Gastrocnemius medialis (tissue), 4 donors: Measurements from ENCODE around the gene TLR2. TPM values are rescaled to one million over a fixed set of nuclear protein-coding genes. Genes with fewer than 3 reads are reported as not detected.

Experiments
- ATAC-seq, 2 donors: fragments of 150-250 bp; one replicate each; pipeline ENCODE4 v1.9.1; 2016
- DNase-seq, 2 donors: peaks; one replicate each; pipeline ENCODE4 v3.0.0-alpha.2; 2019
- H3K27ac ChIP-seq, 4 donors: fragments of 200-600 bp; sonication (generic); 1 replicate in 1 of 4; 2 replicates in 3 of 4; pipeline ENCODE4 v1.5.1; 2016 to 2018; ENCODE audit warnings: mild to moderate bottlenecking in 2 of 4, moderate library complexity in 1 of 4
- H3K27me3 ChIP-seq, 3 donors: fragments of 200-600 bp; sonication (generic) in 2 of 3; 1 replicate in 1 of 3; 2 replicates in 2 of 3; pipeline versions ENCODE4 v1.5.1 to v1.6.0; 2016 to 2019; ENCODE audit warnings: mild to moderate bottlenecking in 1 of 3, moderate library complexity in 1 of 3
- H3K36me3 ChIP-seq, 2 donors: fragments of 200-600 bp; sonication (generic) in 1 of 2; one replicate each; pipeline ENCODE4 v1.5.1; 2017 to 2018
- H3K4me1 ChIP-seq, 2 donors: fragments of 200-600 bp; sonication (generic) in 1 of 2; one replicate each; pipeline ENCODE4 v1.5.1; 2016 to 2017; ENCODE audit warnings: mild to moderate bottlenecking in 2 of 2
- H3K4me3 ChIP-seq, 4 donors: fragments of 200-600 bp; sonication (generic) in 3 of 4; 1 replicate in 1 of 4; 2 replicates in 3 of 4; pipeline ENCODE4 v1.5.1; 2016 to 2019; ENCODE audit warnings: mild to moderate bottlenecking in 2 of 4
- H3K9me3 ChIP-seq, 3 donors: fragments of 200-600 bp; sonication (generic) in 2 of 3; 1 replicate in 1 of 3; 2 replicates in 2 of 3; pipeline ENCODE4 v1.5.1; 2016 to 2019
- CTCF ChIP-seq, 5 experiments: fragments of 450-650 bp in 3 of 5; fragments of 200-600 bp in 2 of 5; sonication (generic) in 2 of 5; IDR thresholded peaks in 4 of 5; conservative IDR thresholded peaks in 1 of 5; 1 replicate in 4 of 5; 2 replicates in 1 of 5; pipeline ENCODE4 v1.5.1; 2016 to 2019; ENCODE audit warnings: antibody characterized with exemption in 5 of 5, mild to moderate bottlenecking in 3 of 5, moderate library complexity in 3 of 5
- POLR2A ChIP-seq, 2 donors: fragments of 450-650 bp; IDR thresholded peaks; one replicate each; pipeline ENCODE4 v1.6.1; 2017; ENCODE audit warnings: antibody characterized with exemption in 2 of 2, mild to moderate bottlenecking in 2 of 2, moderate library complexity in 2 of 2
- in situ Hi-C, 4 donors: fragments of 200-750 bp; cut with MboI; loops; one replicate each; pipeline versions ENCODE4 v1.15.0 to v1.8.0; 2017; ENCODE audit warnings: low sequenced_read_pairs in 4 of 4
- intact Hi-C: fragments of 100-400 bp; cut with DNase I; formaldehyde crosslinking; loops from one replicate; pipeline ENCODE4 v1.15.1; 2023; ENCODE audit warnings: low total_unique reads
- total RNA-seq, 4 donors: library from RNA; depleted of rRNA; stranded (reverse); fragments of >200 nt; gene quantifications; one replicate each; pipeline versions ENCODE4 v1.1.0 to v1.2.3, GENCODE V29; 2016

The TLR2 gene
- total RNA-seq, result 1 to 10 TPM; 2.7 to 7.5 (median 4.1) TPM

- Histone ChIP-seq H3K27ac (peak within 1 kb of the TSS in 1 of 4 donors; percentile 13), H3K9me3 (no peaks in the 10 kb centered on the region), H3K27me3 (peaks cover 23 to 38% (median 31%) of the 10 kb centered on the region in 3 donors), H3K36me3 (no peaks in the 10 kb centered on the region), H3K4me3 (peak within 1 kb of the TSS; percentile 60 to 73 (median 64)), H3K4me1 (peaks cover 4 to 12% of the 10 kb centered on the region in 2 donors)
- in situ Hi-C loops (no loop called here), intact Hi-C loops (no loop called here)
- DNase-seq (peak; percentile 24 to 31), ATAC-seq (peak in 1 of 2 donors; percentile 44)
- TF ChIP-seq POLR2A (IDR thresholded peaks at IDR 0.05) (no peak), CTCF (IDR thresholded peaks at IDR 0.05 in 4 of 5, conservative IDR thresholded peaks at IDR 0.05 in 1 of 5) (no peak)
Observed at GRCh38 chr4:153684182-153684970, at the start of gene TLR2. Gene TLR2, plus strand, starts transcription at chr4:153684280. Its CDS starts 18,628 bp downstream, at chr4:153702908.

GRCh38 chr4:153634738-153635353 lies 49.2 kb upstream of the TLR2 start:
- intact Hi-C loops, result loop anchor here (5.0 kb wide), 1 partner anchor 117 kb away; no protein-coding TSS in a partner anchor
- no peak overlapping the region for H3K27ac ChIP-seq
- H3K9me3 ChIP-seq, result no peaks in the 10 kb centered on the region
- no peak overlapping the region for H3K4me3 ChIP-seq
- no peaks in the 10 kb centered on the region for H3K4me1 ChIP-seq
- in situ Hi-C loops, result loop anchor here in 2 of 4 donors (5.0 to 25.0 kb wide), 3 partner anchors 107 to 498 kb away; no protein-coding TSS in a partner anchor
- no peaks in the 10 kb centered on the region for H3K27me3 ChIP-seq
- DNase-seq (no peak), ATAC-seq (no peak)
- peaks cover 2 to 69% of the 10 kb centered on the region in 2 donors for H3K36me3 ChIP-seq
- TF ChIP-seq POLR2A (IDR thresholded peaks at IDR 0.05), result no peak
- peak; percentile 37 to 58 (median 48) for TF ChIP-seq CTCF (IDR thresholded peaks at IDR 0.05 in 4 of 5, conservative IDR thresholded peaks at IDR 0.05 in 1 of 5)

- TF ChIP-seq CTCF (IDR thresholded peaks at IDR 0.05 in 4 of 5, conservative IDR thresholded peaks at IDR 0.05 in 1 of 5), result no peak
- no peaks in the 10 kb centered on the region for H3K9me3 ChIP-seq
- H3K4me3 ChIP-seq, result no peak overlapping the region
- no peak for ATAC-seq
- H3K27me3 ChIP-seq, result no peaks in the 10 kb centered on the region
- in situ Hi-C loops, result loop anchor here in 2 of 4 donors (5.0 to 25.0 kb wide), 3 partner anchors 106 to 499 kb away; no protein-coding TSS in a partner anchor
- H3K36me3 ChIP-seq, result peaks cover 0 to 59% of the 10 kb centered on the region in 2 donors
- no peak overlapping the region for H3K27ac ChIP-seq
- intact Hi-C loops, result loop anchor here (5.0 kb wide), 1 partner anchor 116 kb away; no protein-coding TSS in a partner anchor
- DNase-seq, result no peak
- no peaks in the 10 kb centered on the region for H3K4me1 ChIP-seq
Observed at GRCh38 chr4:153635846-153636245, 48.2 kb upstream of the TLR2 start.

GRCh38 chr4:153637201-153637600 lies 46.9 kb upstream of the TLR2 start:
- in situ Hi-C loops, result loop anchor here in 2 of 4 donors (5.0 to 25.0 kb wide), 3 partner anchors 105 to 500 kb away; no protein-coding TSS in a partner anchor

More at GRCh38 chr4:153637201-153637600, 46.9 kb upstream of the TLR2 start:
- DNase-seq (no peak), ATAC-seq (no peak)
- TF ChIP-seq CTCF (IDR thresholded peaks at IDR 0.05 in 4 of 5, conservative IDR thresholded peaks at IDR 0.05 in 1 of 5), result no peak
- no peak for TF ChIP-seq POLR2A (IDR thresholded peaks at IDR 0.05)
- Histone ChIP-seq H3K27ac (no peak overlapping the region), H3K27me3 (no peaks in the 10 kb centered on the region), H3K4me3 (no peak overlapping the region), H3K36me3 (peaks cover 0 to 49% of the 10 kb centered on the region in 2 donors), H3K9me3 (no peaks in the 10 kb centered on the region), H3K4me1 (no peaks in the 10 kb centered on the region)
- intact Hi-C loops, result loop anchor here (5.0 kb wide), 1 partner anchor 115 kb away; no protein-coding TSS in a partner anchor
